NCI-H2107 treated with DMSO at 0.1 percent for 48 hours (cell line): Measurements from ENCODE around the gene RIPOR3.

Source experiments
- DNase-seq: peaks from one replicate; lab custom pipeline; 2025; ENCODE audit not compliant: unreplicated experiment; lab: John Stamatoyannopoulos, UW

The RIPOR3 gene

GRCh38 chr20:50537546-50538201, 153.7 kb downstream of the RIPOR3 start:
- peak; percentile 66 for DNase-seq

DNA sequence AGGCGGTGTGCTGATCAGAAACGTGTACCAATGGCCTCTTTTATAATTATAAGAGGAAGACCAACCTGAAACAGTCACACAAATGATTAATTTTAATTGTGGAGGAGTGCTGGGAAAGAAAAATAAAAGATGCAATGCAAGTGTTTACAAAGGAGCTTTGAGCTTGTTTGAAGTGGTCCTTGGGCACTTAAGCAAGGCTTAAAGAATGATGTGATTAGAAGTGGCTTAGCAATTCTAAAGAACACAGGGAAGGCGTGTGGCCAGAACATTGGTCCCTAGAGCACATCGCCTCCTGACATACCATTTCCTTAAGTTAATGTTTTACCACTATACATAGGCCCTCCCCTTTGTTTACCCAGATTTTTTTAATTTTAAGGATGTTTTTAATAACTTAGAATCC, 155.0 kb downstream of the RIPOR3 start:
- DNase-seq, result peak; percentile 32
